SK-N-SH treated with all-trans-retinoic acid at 6 μM for 48 hours (cell line): ENCODE measurements around the gene GALNT17.

Experiments
- ATAC-seq: fragments of 200-7000 bp; cut with Tn5 transposase; 3 replicates; pipeline ENCODE4 v1.9.1; 2020; ENCODE audit warnings: mild to moderate bottlenecking, moderate library complexity
- ARNTL ChIP-seq: fragments of 450-650 bp; formaldehyde crosslinking; IDR thresholded peaks from 2 replicates; pipeline ENCODE4 v1.5.0; 2020; ENCODE audit warnings: low read depth, mild to moderate bottlenecking, moderate library complexity, borderline replicate concordance
- BACH2 ChIP-seq: fragments of 250-450 bp; sonication (Bioruptor Pico); IDR thresholded peaks from 2 replicates; pipeline ENCODE4 v1.9.0; 2021; ENCODE audit warnings: mild to moderate bottlenecking, borderline replicate concordance
- CSDC2 ChIP-seq: fragments of 250-450 bp; sonication (Bioruptor Pico); IDR thresholded peaks from 2 replicates; pipeline ENCODE4 v1.5.0; 2020; ENCODE audit warnings: mild to moderate bottlenecking, moderate library complexity
- GLIS3 ChIP-seq: fragments of 250-450 bp; sonication (Bioruptor Pico); IDR thresholded peaks from 2 replicates; pipeline ENCODE4 v1.5.0; 2020; ENCODE audit warnings: mild to moderate bottlenecking, moderate library complexity
- ISL1 ChIP-seq: fragments of 250-450 bp; sonication (Bioruptor Pico); IDR thresholded peaks from 2 replicates; pipeline ENCODE4 v2.1.2; 2022; ENCODE audit warnings: mild to moderate bottlenecking, moderate library complexity
- OSR1 ChIP-seq: fragments of 250-450 bp; sonication (Bioruptor Pico); IDR thresholded peaks from 2 replicates; pipeline ENCODE4 v1.8.0; 2022; ENCODE audit warnings: moderate library complexity, mild to moderate bottlenecking, inconsistent platforms
- PPARA ChIP-seq: fragments of 250-450 bp; sonication (Bioruptor Pico); IDR thresholded peaks from 2 replicates; pipeline ENCODE4 v1.5.0; 2020; ENCODE audit warnings: mild to moderate bottlenecking, borderline replicate concordance
- RARB ChIP-seq: fragments of 250-450 bp; sonication (Bioruptor Pico); IDR thresholded peaks from 2 replicates; pipeline ENCODE4 v1.8.0; 2021; ENCODE audit warnings: mild to moderate bottlenecking, moderate library complexity
- TCF4 ChIP-seq: fragments of 250-450 bp; sonication (Bioruptor Pico); IDR thresholded peaks from 2 replicates; pipeline ENCODE4 v1.8.0; 2021; ENCODE audit warnings: mild to moderate bottlenecking, moderate library complexity, borderline replicate concordance
- TOX ChIP-seq: fragments of 250-450 bp; sonication (Bioruptor Pico); IDR thresholded peaks from 2 replicates; pipeline ENCODE4 v1.8.0; 2021; ENCODE audit warnings: mild to moderate bottlenecking, moderate library complexity, borderline replicate concordance
- ZC3H10 ChIP-seq: fragments of 250-450 bp; sonication (Bioruptor Pico); IDR thresholded peaks from 2 replicates; pipeline ENCODE4 v1.5.1; 2021; ENCODE audit warnings: mild to moderate bottlenecking, moderate library complexity
- ZFP3 ChIP-seq: fragments of 250-450 bp; sonication (Bioruptor Pico); IDR thresholded peaks from 2 replicates; pipeline ENCODE4 v1.5.0; 2020; ENCODE audit warnings: mild to moderate bottlenecking, moderate library complexity
- ZFP30 ChIP-seq: fragments of 450-650 bp; formaldehyde crosslinking; IDR thresholded peaks from 2 replicates; pipeline ENCODE4 v1.5.0; 2022; ENCODE audit warnings: mild to moderate bottlenecking, moderate library complexity
- ZNF565 ChIP-seq: fragments of 450-650 bp; formaldehyde crosslinking; conservative IDR thresholded peaks from 2 replicates; pipeline ENCODE4 v1.5.0; 2020; ENCODE audit warnings: low read depth, mild to moderate bottlenecking, moderate library complexity
- ZNF70 ChIP-seq: fragments of 450-650 bp; formaldehyde crosslinking; IDR thresholded peaks from 2 replicates; pipeline ENCODE4 v1.5.0; 2020; ENCODE audit warnings: mild to moderate bottlenecking, moderate library complexity
- ZNF8 ChIP-seq: fragments of 450-650 bp; formaldehyde crosslinking; IDR thresholded peaks from 2 replicates; pipeline ENCODE4 v1.5.0; 2020; ENCODE audit warnings: mild to moderate bottlenecking, moderate library complexity
- TF ChIP-seq, protein P1 (sequence below): fragments of 250-450 bp; sonication (Bioruptor Pico); IDR thresholded peaks from 2 replicates; pipeline ENCODE4 v1.5.1; 2021; ENCODE audit warnings: mild to moderate bottlenecking, moderate library complexity
- TF ChIP-seq, protein P2 (sequence below): fragments of 250-450 bp; sonication (Bioruptor Pico); IDR thresholded peaks from 2 replicates; pipeline ENCODE4 v1.8.0; 2021; ENCODE audit warnings: low read depth, mild to moderate bottlenecking, moderate library complexity, borderline replicate concordance
- TF ChIP-seq, protein P3 (sequence below): fragments of 250-450 bp; sonication (Bioruptor Pico); IDR thresholded peaks from 2 replicates; pipeline ENCODE4 v1.5.0; 2020; ENCODE audit warnings: mild to moderate bottlenecking, moderate library complexity
- TF ChIP-seq, protein P4 (sequence below): fragments of 250-450 bp; sonication (Bioruptor Pico); IDR thresholded peaks from 2 replicates; pipeline ENCODE4 v1.5.1; 2020; ENCODE audit warnings: low read depth, mild to moderate bottlenecking, moderate library complexity
- TF ChIP-seq, protein P5 (sequence below): fragments of 250-450 bp; sonication (Bioruptor Pico); IDR thresholded peaks from 2 replicates; pipeline ENCODE4 v1.8.0; 2020; ENCODE audit warnings: mild to moderate bottlenecking, moderate library complexity, borderline replicate concordance

The GALNT17 gene

DNA sequence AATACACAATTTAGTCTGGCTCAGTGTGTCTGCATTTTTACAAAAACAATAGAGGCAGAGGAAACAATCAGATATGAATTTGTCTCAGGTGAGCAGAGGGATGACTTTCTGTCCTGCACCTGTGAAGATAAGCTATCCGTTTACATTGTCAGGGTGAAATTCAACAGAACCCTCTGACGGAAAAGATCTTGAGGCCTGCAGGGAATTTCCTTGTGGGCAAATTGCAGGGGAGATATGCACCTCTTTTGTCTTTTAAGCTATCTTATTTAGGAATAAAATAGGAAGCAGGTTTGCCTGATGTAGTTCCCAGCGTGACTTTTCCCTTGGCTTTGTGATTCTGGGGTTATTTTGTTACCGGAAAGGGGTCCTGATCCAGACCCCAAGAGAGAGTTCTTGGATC, 325.1 kb downstream of the GALNT17 start:
- no peak for TF ChIP-seq RARB
- TF ChIP-seq ISL1 (CRISPR knock-in tag): no peak
- no peak for TF ChIP-seq ZFP3
- no peak for TF ChIP-seq CSDC2 (CRISPR knock-in tag)
- TF ChIP-seq ZC3H10 (CRISPR knock-in tag): no peak
- no peak for ATAC-seq

DNA sequence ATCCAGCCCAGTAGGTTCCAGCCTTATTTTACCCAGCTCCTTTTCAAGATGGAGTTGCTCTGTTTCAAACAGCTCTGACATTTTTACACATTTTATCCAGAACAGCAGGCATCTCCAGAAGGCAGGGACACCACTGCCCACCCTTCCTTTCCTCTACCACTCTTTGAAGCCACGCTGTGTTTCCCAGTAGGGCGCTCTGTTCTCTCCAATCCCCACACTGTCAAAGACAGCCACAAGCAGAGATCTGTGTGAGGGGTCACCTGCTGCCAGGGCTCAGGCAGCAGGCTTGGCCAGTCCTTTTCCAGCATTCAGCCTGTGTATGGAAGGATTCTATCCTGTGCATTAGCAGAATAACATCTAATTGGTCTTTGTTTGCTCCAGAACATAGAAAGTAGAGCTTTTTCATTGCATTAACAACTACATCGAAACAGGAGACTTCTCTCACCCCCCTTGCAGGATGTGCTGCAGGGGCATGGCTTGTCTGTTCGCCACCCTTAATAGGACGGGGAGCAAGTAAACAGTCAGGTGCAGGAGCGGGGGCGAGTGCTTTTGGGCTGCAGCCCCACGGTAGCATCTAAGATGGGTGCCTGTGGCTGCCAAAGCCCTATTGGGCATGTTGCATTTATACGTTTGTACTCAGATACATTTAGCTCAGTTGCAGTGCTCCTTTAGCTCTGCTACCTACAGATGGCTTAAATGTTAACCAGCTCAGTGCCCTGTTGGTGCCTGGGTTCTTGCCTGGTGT, 326.1 kb downstream of the GALNT17 start:
- TF ChIP-seq, protein P1, sequence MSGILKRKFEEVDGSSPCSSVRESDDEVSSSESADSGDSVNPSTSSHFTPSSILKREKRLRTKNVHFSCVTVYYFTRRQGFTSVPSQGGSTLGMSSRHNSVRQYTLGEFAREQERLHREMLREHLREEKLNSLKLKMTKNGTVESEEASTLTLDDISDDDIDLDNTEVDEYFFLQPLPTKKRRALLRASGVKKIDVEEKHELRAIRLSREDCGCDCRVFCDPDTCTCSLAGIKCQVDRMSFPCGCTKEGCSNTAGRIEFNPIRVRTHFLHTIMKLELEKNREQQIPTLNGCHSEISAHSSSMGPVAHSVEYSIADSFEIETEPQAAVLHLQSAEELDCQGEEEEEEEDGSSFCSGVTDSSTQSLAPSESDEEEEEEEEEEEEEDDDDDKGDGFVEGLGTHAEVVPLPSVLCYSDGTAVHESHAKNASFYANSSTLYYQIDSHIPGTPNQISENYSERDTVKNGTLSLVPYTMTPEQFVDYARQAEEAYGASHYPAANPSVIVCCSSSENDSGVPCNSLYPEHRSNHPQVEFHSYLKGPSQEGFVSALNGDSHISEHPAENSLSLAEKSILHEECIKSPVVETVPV: no peak
- TF ChIP-seq, protein P2, sequence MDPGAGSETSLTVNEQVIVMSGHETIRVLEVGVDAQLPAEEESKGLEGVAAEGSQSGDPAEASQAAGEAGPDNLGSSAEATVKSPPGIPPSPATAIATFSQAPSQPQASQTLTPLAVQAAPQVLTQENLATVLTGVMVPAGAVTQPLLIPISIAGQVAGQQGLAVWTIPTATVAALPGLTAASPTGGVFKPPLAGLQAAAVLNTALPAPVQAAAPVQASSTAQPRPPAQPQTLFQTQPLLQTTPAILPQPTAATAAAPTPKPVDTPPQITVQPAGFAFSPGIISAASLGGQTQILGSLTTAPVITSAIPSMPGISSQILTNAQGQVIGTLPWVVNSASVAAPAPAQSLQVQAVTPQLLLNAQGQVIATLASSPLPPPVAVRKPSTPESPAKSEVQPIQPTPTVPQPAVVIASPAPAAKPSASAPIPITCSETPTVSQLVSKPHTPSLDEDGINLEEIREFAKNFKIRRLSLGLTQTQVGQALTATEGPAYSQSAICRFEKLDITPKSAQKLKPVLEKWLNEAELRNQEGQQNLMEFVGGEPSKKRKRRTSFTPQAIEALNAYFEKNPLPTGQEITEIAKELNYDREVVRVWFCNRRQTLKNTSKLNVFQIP (CRISPR knock-in tag): no peak
- TF ChIP-seq ZC3H10 (CRISPR knock-in tag) (no peak), ZNF565 (no peak), ZFP30 (CRISPR knock-in tag) (no peak), CSDC2 (CRISPR knock-in tag) (no peak), GLIS3 (CRISPR knock-in tag) (no peak), PPARA (CRISPR knock-in tag) (no peak), OSR1 (CRISPR knock-in tag) (no peak), ZNF70 (CRISPR knock-in tag) (no peak), BACH2 (no peak), ISL1 (CRISPR knock-in tag) (no peak), RARB (no peak)
- ATAC-seq: no peak

DNA sequence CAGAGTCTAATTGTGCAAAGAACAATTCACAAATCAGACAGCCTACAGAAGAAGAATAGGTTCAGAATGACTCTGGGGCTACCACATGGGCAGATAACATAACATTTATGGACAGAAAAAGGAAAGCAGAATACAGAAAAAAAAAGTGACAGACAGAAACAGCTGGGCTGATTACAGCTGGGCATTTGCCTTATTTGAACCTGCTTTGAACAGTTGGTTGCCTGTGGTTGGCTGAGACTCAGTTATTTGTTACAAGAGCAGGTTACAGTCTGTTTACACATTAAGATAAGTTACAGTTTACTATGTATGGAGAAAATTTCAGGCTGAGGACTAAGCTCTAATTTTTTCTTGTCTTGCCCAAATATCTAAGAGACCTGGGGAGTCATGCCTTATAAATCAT, 327.2 kb downstream of the GALNT17 start:
- TF ChIP-seq ZFP3: no peak
- TF ChIP-seq, protein P2 (CRISPR knock-in tag): no peak
- ATAC-seq: no peak

DNA sequence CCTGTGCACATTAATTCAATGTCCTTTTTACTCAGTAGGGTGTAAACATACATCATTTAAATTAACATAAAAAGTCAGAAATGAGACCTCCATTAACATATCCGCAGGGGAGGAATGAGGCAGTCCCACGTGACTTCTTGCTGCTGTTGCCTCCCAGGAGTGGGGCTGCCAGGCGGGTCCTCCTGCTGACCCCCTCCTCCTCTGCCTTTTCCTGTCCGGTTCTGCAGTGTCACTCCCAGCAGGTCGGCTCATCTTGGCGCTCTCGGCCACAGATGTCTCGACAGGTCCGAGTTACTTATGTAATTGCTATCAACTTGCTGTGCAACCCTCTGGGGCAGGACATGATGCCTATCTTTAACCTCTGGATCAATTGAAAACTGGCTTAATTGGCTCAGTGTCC, 329.6 kb downstream of the GALNT17 start:
- no peak for ATAC-seq

More for the DNA sequence above, 329.6 kb downstream of the GALNT17 start:
- TF ChIP-seq ARNTL (CRISPR knock-in tag): no peak
- no peak for TF ChIP-seq ZNF70 (CRISPR knock-in tag)
- TF ChIP-seq, protein P3, sequence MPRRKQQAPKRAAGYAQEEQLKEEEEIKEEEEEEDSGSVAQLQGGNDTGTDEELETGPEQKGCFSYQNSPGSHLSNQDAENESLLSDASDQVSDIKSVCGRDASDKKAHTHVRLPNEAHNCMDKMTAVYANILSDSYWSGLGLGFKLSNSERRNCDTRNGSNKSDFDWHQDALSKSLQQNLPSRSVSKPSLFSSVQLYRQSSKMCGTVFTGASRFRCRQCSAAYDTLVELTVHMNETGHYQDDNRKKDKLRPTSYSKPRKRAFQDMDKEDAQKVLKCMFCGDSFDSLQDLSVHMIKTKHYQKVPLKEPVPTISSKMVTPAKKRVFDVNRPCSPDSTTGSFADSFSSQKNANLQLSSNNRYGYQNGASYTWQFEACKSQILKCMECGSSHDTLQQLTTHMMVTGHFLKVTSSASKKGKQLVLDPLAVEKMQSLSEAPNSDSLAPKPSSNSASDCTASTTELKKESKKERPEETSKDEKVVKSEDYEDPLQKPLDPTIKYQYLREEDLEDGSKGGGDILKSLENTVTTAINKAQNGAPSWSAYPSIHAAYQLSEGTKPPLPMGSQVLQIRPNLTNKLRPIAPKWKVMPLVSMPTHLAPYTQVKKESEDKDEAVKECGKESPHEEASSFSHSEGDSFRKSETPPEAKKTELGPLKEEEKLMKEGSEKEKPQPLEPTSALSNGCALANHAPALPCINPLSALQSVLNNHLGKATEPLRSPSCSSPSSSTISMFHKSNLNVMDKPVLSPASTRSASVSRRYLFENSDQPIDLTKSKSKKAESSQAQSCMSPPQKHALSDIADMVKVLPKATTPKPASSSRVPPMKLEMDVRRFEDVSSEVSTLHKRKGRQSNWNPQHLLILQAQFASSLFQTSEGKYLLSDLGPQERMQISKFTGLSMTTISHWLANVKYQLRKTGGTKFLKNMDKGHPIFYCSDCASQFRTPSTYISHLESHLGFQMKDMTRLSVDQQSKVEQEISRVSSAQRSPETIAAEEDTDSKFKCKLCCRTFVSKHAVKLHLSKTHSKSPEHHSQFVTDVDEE (CRISPR knock-in tag): no peak
- TF ChIP-seq OSR1 (CRISPR knock-in tag): no peak
- TF ChIP-seq ZNF565: no peak
- TF ChIP-seq BACH2: no peak
- TF ChIP-seq, protein P4, sequence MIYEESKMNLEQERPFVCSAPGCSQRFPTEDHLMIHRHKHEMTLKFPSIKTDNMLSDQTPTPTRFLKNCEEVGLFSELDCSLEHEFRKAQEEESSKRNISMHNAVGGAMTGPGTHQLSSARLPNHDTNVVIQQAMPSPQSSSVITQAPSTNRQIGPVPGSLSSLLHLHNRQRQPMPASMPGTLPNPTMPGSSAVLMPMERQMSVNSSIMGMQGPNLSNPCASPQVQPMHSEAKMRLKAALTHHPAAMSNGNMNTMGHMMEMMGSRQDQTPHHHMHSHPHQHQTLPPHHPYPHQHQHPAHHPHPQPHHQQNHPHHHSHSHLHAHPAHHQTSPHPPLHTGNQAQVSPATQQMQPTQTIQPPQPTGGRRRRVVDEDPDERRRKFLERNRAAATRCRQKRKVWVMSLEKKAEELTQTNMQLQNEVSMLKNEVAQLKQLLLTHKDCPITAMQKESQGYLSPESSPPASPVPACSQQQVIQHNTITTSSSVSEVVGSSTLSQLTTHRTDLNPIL (CRISPR knock-in tag): no peak
- TF ChIP-seq RARB: no peak
- TF ChIP-seq TOX (CRISPR knock-in tag): no peak
- TF ChIP-seq, protein P5, sequence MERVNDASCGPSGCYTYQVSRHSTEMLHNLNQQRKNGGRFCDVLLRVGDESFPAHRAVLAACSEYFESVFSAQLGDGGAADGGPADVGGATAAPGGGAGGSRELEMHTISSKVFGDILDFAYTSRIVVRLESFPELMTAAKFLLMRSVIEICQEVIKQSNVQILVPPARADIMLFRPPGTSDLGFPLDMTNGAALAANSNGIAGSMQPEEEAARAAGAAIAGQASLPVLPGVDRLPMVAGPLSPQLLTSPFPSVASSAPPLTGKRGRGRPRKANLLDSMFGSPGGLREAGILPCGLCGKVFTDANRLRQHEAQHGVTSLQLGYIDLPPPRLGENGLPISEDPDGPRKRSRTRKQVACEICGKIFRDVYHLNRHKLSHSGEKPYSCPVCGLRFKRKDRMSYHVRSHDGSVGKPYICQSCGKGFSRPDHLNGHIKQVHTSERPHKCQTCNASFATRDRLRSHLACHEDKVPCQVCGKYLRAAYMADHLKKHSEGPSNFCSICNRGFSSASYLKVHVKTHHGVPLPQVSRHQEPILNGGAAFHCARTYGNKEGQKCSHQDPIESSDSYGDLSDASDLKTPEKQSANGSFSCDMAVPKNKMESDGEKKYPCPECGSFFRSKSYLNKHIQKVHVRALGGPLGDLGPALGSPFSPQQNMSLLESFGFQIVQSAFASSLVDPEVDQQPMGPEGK (CRISPR knock-in tag): no peak
- TF ChIP-seq TCF4: no peak
- no peak for TF ChIP-seq ZNF8 (CRISPR knock-in tag)
- TF ChIP-seq GLIS3 (CRISPR knock-in tag): no peak
